ENCODE results near the gene SAMD10. TPM values are rescaled to one million over a fixed set of nuclear protein-coding genes. Genes with fewer than 3 reads are reported as not detected.

SAMD10 gene
- polyA plus RNA-seq, 1 of the 3 experiments (the other 2 are of a cell fraction) = 11.6 TPM

GRCh38 chr20:63962426-63963347 lies 16.8 kb downstream of the SAMD10 start:
- Histone ChIP-seq H3K27ac (ENCODE audit: low read depth in 2 of 2, low read length in 1 of 2) (no peak overlapping the region), H2AFZ (ENCODE audit: low read depth) (no peak overlapping the region), H3K9ac (no peak overlapping the region), H3K4me2 (no peak overlapping the region), H3K27me3 (ENCODE audit: insufficient read depth) (no peaks in the 10 kb centered on the region), H3K9me3 (no peaks in the 10 kb centered on the region), H3K9me2 (no peaks in the 10 kb centered on the region), H3K79me2 (ENCODE audit: insufficient read depth) (no peaks in the 10 kb centered on the region), H3K4me1 (ENCODE audit: control insufficient read depth in 1 of 2, insufficient read depth in 2 of 2, low read depth in 1 of 2, low read length in 1 of 2) (peaks cover 0 to 5% of the 10 kb centered on the region in 2 experiments; a peak in 1 of 4 replicates), H4K20me1 (ENCODE audit: insufficient read depth) (no peaks in the 10 kb centered on the region), H3K36me3 (replicated peaks in 1 of 2; ENCODE audit: control insufficient read depth in 1 of 2, insufficient read depth in 2 of 2, low read length in 1 of 2) (peaks cover 0 to 71% of the 10 kb centered on the region in 2 experiments), H3K4me3 (ENCODE audit: low read depth in 2 of 2, low read length in 1 of 2) (no peak overlapping the region), H3F3A (replicated peaks; ENCODE audit: insufficient read depth) (no peaks in the 10 kb centered on the region)
- TF ChIP-seq POLR2AphosphoS5 (IDR thresholded peaks at IDR 0.05; ENCODE audit: low read depth, low read length) (no peak), GATA2 (CRISPR knock-in tag; IDR thresholded peaks at IDR 0.05) (no peak), SIN3A (IDR thresholded peaks at IDR 0.05; ENCODE audit: borderline replicate concordance, low read depth, low read length) (no peak), USF1 (IDR thresholded peaks at IDR 0.05; ENCODE audit: borderline replicate concordance, low read depth) (no peak), TAF1 (IDR thresholded peaks at IDR 0.05; ENCODE audit: borderline replicate concordance, low read depth, low read length) (no peak), MEF2A (IDR thresholded peaks at IDR 0.05; ENCODE audit: borderline replicate concordance, low read depth) (no peak), TEAD4 (IDR thresholded peaks at IDR 0.05; ENCODE audit: borderline replicate concordance, insufficient read depth) (no peak), EP300 (IDR thresholded peaks at IDR 0.05; ENCODE audit: borderline replicate concordance in 1 of 2, low read depth in 1 of 2, low read length in 1 of 2) (no peak), PBX3 (IDR thresholded peaks at IDR 0.05) (no peak)
- TF ChIP-seq, protein P1, sequence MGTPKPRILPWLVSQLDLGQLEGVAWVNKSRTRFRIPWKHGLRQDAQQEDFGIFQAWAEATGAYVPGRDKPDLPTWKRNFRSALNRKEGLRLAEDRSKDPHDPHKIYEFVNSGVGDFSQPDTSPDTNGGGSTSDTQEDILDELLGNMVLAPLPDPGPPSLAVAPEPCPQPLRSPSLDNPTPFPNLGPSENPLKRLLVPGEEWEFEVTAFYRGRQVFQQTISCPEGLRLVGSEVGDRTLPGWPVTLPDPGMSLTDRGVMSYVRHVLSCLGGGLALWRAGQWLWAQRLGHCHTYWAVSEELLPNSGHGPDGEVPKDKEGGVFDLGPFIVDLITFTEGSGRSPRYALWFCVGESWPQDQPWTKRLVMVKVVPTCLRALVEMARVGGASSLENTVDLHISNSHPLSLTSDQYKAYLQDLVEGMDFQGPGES (IDR thresholded peaks at IDR 0.05; ENCODE audit: low read depth, low read length) = no peak
- no peak for DNase-seq
- CTCF ChIA-PET = interaction anchor here (1.7 to 2.5 kb wide), 2 partner anchors 11 to 18 kb away, joined by 7 to 12 read pairs; partner anchors contain the start of gene PRPF6
- POLR2A ChIA-PET = no interaction called here
- WGBS (ENCODE audit: low lambda C conversion rate) = 95% methylated on average over 40 of the region's 61 CpGs
